Skeletal muscle cell (primary cell): ENCODE data around the gene VWA1.
"Not testable (repeated sequence)": the region's sequence is repeated elsewhere in the genome, so short reads cannot be mapped to it uniquely, and the experiment has no call there.

Experiments
- DNase-seq: peaks from one replicate; pipeline ENCODE4 v3.0.0-alpha.2; 2010; ENCODE audit warnings: low read depth
- H3K4me3 ChIP-seq: 2 replicates; pipeline ENCODE4 v1.5.1; 2011; ENCODE audit warnings: low read depth, mild to moderate bottlenecking, control low read depth, low read length, moderate library complexity

The VWA1 gene

DNA sequence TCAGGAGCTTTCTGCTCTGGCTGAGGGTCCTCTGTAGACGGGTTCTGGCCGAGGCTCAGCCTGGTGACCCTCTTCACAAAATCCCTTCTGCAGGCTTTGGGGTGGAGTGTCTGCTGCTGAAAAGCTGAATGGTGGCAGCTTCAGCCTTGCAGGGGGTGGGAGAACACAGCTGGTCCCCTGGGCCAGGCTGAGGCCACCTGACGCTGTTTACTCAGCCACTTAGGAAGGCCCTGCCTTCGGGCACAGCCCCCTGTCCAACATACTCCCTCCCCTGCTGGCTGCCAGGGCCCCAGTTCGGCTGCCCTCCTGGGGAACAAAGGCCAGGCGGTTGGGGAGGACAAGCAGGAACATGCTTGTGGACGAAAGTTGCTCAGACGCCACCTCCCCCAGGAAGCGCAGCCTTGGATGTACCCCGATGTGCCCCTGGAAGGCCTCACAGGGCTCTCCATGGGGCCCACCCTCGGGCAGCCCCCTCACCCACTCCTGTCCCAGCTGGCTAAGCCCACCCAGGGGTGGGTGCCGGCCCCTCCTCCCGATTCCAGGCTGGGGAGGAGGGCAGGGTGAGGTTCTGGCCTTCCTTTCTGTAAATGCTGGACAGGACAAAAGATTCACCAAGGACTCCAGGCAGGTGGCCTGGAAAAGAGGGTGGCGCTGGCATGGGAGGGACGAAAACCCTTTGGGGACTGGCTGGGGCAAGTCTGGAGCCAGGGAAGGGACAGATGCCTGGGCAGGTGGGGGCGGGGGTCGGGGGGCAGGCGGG lies 14.2 kb upstream of the VWA1 start, which contains the start of gene ANKRD65:
TSS of gene ANKRD65 (minus strand) at position 130 of the 760 bp plus-strand sequence. CDS start 271 bp downstream, outside the sequence.
- H3K4me3 ChIP-seq: no peak within 1 kb of the TSS
- no peak for DNase-seq

GRCh38 chr1:1421907-1422464 lies 13.5 kb upstream of the VWA1 start:
- no peak overlapping the region for H3K4me3 ChIP-seq
- DNase-seq: no peak

DNA sequence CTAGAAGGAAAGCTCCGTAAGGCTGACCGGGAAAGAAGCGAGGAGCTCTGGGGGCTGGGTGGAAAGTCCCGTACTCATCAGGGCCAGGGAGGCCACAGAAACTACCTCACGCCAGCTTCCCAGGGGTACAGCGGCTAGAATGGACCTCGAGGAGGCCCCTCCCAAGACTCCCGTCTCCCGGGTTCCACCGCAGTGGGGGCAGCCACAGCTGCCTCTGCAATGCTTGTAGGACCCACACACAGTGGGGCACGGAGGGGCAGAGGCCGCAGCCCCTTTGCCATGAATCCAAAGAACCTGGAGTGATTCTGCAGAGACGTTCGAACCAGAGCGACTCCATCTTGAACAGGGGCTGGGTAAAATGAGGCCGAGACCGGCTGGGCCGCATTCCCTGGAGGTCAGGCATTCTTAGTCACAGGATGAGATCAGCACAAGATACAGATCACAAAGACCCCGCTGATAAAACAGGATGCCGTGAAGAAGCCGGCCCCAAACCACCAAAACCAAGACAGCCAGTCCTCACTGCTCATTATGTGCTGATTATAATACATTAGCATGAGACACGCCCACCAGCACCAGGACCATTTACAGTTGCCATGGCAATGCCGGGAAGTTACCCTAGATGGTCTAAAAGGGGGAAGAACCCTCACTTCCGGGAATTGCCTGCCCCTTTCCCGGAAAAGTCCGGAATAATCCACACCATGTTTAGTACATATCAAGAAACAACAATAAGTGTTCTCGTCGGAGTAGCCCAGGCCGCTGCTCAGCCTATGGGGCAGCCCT lies 12.8 kb upstream of the VWA1 start:
- no peak overlapping the region for H3K4me3 ChIP-seq
- DNase-seq: no peak

DNA sequence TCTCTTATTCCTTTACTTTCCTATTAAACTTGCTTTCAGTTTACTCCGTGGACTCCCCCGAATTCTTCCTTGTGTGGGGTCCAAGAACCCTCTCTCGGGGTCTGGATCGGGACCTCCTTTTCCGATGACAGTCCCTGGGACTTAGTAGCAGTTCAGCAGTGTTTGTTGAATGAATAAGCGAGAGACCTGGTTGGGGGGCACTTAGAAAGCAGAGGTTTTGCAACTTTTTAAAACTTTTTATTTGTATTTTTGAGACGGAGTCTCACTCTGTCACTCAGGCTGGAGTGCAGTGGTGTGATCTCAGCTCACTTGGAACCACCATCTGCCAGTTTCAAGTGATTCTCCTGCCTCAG lies 12.3 kb upstream of the VWA1 start:
- DNase-seq: no peak
- no peak overlapping the region for H3K4me3 ChIP-seq

DNA sequence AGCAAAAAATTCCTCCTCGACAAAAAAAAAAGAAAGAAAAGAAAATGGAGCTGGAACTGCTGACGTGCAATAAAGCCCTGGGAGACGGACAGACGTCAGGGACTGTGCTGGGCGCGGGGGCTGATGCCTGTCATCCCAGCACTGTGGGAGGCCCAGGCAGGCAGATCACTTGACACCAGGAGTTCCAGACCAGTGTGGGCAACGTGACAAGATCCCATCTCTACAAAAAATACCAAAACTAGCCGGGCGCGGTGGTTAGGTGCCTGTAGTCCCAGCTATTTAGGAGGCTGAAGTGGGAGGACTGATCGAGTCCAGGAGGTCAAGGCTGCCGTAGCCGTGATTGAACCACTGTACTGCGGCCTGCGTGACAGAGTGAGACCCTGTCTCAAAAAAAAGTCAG lies 10.8 kb upstream of the VWA1 start:
- no peak for DNase-seq
- no peak overlapping the region for H3K4me3 ChIP-seq

GRCh38 chr1:1425426-1425752 lies 10.1 kb upstream of the VWA1 start:
- DNase-seq: no peak
- no peak overlapping the region for H3K4me3 ChIP-seq

GRCh38 chr1:1425753-1426495 lies 9.6 kb upstream of the VWA1 start:
- no peak overlapping the region for H3K4me3 ChIP-seq
- DNase-seq: no peak

GRCh38 chr1:1426496-1427105 lies 8.9 kb upstream of the VWA1 start:
- no peak for DNase-seq
- no peak overlapping the region for H3K4me3 ChIP-seq

- peak overlapping the region; percentile 40 for H3K4me3 ChIP-seq
- DNase-seq: no peak
Measured at GRCh38 chr1:1427106-1427819, 8.2 kb upstream of the VWA1 start.

DNA sequence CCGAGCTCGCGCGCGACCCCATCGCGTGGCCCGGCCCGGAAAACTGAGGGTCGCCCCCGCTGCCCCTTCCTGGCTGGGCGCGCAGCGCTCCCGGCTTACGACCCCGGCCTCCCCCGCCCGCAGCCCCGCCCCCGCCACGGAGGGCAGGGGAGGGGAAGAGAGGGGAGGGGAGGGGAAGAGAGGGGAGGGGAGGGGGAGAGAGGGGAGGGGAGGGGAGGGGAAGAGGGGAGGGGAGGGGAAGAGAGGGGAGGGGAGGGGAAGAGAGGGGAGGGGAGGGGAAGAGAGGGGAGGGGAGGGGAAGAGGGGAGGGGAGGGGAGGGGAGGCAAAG lies 7.7 kb upstream of the VWA1 start:
- DNase-seq: no peak
- H3K4me3 ChIP-seq: peak overlapping the region; percentile 40

DNA sequence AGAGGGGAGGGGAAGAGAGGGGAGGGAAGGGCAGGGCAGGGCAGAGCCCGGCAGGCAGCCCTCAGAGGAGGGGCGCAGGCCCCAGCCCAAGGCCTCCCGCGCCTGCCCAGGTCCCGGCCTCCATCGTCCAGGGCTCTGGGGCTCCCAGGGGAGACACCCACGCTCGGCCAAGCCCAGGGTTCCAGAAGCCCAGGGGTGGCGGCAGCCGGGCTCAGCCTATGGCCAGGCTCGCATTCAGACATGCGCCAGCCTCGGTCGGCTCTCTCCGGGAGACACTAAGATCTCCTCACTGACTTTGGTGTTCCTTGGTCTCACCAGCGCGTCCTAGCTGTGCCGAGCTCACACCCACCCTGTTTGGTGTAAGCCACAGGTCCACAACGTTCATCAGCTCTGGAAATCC lies 7.3 kb upstream of the VWA1 start:
- DNase-seq: no peak
- no peak overlapping the region for H3K4me3 ChIP-seq

- not testable (repeated sequence) for H3K4me3 ChIP-seq, DNase-seq
Measured at GRCh38 chr1:1428967-1429366, 6.5 kb upstream of the VWA1 start.

DNA sequence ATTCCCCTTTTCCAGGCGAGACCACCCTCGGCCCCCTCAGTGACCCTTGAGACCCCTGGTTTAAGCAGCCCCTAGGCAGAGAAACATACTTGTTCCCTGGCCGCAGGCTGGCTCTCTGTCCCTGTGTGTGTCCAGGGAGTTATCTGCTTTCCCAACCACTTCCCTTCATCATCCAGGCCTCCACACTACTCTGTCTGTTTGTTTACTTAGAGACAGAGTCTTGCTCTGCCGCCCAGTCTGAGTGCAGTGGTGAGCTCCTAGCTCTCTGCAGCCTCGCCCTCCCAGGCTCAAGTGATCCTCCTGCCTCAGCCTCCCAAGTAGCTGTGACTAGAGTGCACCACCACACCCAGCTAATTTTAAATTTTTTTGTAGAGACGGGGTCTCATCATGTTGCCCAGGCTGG lies 5.8 kb upstream of the VWA1 start:
- DNase-seq: no peak
- H3K4me3 ChIP-seq: no peak overlapping the region

- no peak overlapping the region for H3K4me3 ChIP-seq
- no peak for DNase-seq
Measured at GRCh38 chr1:1430114-1430982, 5.1 kb upstream of the VWA1 start.

DNA sequence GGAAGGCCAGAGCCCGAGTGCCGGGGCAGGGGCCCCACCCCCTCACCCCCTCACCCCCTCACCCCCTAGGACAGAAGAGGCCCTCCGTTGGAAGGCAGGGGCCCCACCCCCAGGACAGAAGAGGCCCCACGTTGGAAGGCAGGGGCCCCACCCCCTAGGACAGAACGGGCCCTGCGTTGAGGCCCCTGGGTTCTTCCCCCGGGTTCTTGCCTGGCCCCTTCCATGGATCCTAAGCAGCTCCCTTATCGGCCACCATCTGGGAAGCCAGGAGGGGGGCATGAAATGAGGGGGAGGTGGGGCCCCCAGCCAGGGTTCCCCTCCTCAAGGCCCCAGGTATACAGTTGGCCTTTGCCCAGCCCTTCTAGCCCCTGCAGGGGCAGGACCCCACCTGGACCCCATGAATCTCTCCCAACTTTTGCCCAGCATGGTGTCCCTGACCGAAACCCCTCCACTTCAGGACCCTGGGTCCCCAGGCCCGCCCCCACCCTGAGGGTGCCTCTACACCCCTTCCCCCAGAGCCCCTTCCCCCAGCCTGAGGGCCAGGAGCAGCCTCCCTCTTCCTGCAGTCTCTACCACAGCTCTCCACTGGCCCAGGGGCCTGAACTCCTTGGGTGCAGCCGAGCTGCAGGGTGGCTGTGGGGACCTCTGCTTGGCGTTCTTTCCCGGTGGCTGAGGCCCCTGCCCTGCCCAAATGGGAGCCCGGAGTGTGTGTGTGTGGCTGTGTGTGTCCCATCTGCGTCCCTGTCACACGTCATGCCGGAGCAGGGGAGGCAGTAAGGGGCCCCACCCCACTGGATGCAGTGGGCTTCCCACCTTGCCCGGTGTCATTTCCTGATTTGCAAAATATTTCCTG lies 4.3 kb upstream of the VWA1 start:
- no peak for DNase-seq

DNA sequence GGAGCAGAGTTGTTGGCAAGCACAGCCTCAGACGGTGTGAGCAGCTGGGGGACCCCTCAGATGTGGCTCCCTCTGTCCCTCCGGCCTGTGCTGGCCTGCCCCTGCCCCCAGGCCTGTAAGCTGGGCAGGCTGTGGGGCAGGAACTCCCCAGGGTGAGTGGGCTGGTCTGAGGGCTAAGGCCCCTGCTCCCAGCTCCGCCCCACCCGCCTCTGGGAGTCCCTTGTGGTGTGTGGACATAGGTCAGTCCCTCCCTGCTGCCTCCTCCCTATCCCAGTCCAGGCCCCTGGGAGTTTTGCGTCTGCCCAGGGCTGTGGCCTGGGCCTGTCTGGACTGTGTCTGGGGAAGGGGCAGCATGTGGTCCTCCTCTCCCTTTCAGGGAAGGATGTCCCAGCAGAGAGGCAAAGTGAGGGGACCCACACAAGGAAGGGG lies 3.6 kb upstream of the VWA1 start:
- no peak for DNase-seq

More for the DNA sequence above, 4.3 kb upstream of the VWA1 start:
- H3K4me3 ChIP-seq: no peak overlapping the region

DNA sequence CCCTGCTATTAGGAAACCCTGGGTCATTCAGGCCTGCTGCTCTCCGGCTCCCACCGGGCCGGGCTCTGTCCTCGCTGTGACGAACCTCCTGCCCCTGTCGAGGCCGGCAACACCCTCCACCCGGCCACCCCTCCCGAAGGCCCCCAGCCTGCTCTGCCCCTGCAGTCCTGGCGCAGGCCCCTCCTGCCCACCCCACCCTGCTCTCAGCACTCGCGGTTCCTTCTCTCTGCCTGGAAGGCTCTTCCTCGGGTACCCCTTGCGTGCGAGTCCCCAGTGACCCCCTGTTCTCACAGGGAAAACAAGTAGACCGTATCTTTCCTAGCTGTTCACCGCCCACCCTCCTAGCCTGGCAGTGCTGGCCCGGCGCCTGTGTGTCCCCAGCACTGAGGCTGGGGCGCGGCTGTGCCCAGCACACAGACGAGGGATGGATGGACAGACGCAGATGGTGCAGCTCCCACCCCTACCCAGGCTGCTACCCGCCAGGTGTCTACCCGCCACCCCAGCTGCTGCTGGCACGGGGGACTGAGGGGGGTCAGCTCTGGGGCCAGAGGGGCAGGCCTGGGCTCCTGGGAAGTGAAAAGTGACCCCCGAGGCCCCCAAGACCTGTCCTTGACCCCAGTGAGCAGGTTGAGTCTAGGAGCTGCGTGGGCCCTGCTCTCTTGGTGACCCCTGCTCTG lies 3.1 kb upstream of the VWA1 start:
- DNase-seq: no peak
- no peak overlapping the region for H3K4me3 ChIP-seq

More for the DNA sequence above, 3.6 kb upstream of the VWA1 start:
- no peak overlapping the region for H3K4me3 ChIP-seq
